Left ventricle myocardium inferior (tissue), 1 donor: ENCODE results near the gene PLCB2. TPM values are rescaled to one million over a fixed set of nuclear protein-coding genes. Genes with fewer than 3 reads are reported as not detected.

Experiments used
- DNase-seq: peaks from one replicate; pipeline ENCODE4 v3.0.0-alpha.2; 2020
- H3K27ac ChIP-seq: fragments of 200-600 bp; replicated peaks from 2 replicates; pipeline ENCODE4 v1.8.0; 2021
- H3K27me3 ChIP-seq: fragments of 200-600 bp; 2 replicates; pipeline ENCODE4 v1.8.0; 2021; ENCODE audit warnings: low read depth
- H3K36me3 ChIP-seq: fragments of 200-600 bp; 2 replicates; pipeline ENCODE4 v1.8.0; 2021
- H3K4me1 ChIP-seq: fragments of 200-600 bp; 2 replicates; pipeline ENCODE4 v1.8.0; 2021
- H3K4me3 ChIP-seq: fragments of 200-600 bp; 2 replicates; pipeline ENCODE4 v1.8.0; 2021; ENCODE audit warnings: mild to moderate bottlenecking, moderate library complexity
- H3K9me3 ChIP-seq: fragments of 200-600 bp; replicated peaks from 2 replicates; pipeline ENCODE4 v1.8.0; 2021
- CTCF ChIP-seq: fragments of 200-600 bp; IDR thresholded peaks from 2 replicates; pipeline ENCODE4 v1.8.0; 2021; ENCODE audit warnings: antibody characterized with exemption, mild to moderate bottlenecking, borderline replicate concordance
- intact Hi-C: fragments of 100-400 bp; cut with micrococcal nuclease; formaldehyde crosslinking; loops from one replicate; pipeline ENCODE4 v1.11.0; 2022
- total RNA-seq: library from RNA; stranded (reverse); fragmentation: NEBNext Ultra II Directional; extraction: Animal tissue kit (Norgen Biotek cat#: 25700); gene quantifications from one replicate; pipeline ENCODE4 v1.2.1, GENCODE V29; 2021
- donor health status: DM: no; HTN: yes; CAD: no; lungs with severe emphysema.

PLCB2 gene
- total RNA-seq, 1 donor from 2014 or later: 8.5 TPM

GRCh38 chr15:40338921-40339620 lies 31.3 kb upstream of the PLCB2 start:
- Histone ChIP-seq H3K27ac (peak overlapping the region; percentile 99), H3K9me3 (no peaks in the 10 kb centered on the region), H3K4me1 (peaks cover 100% of the 10 kb centered on the region), H3K27me3 (no peaks in the 10 kb centered on the region), H3K4me3 (peak overlapping the region; percentile 72), H3K36me3 (peaks cover 22% of the 10 kb centered on the region)
- peak; percentile 47 for DNase-seq
- TF ChIP-seq CTCF: no peak
- intact Hi-C loops: no loop called here

GRCh38 chr15:40338041-40338657 lies 30.4 kb upstream of the PLCB2 start:
- H3K9me3 ChIP-seq: no peaks in the 10 kb centered on the region
- peak overlapping the region; percentile 99 for H3K27ac ChIP-seq
- peak; percentile 79 for DNase-seq
- no peaks in the 10 kb centered on the region for H3K27me3 ChIP-seq
- TF ChIP-seq CTCF: peak; percentile 77
- intact Hi-C loops: no loop called here
- H3K36me3 ChIP-seq: peaks cover 22% of the 10 kb centered on the region
- H3K4me3 ChIP-seq: peak overlapping the region; percentile 72
- H3K4me1 ChIP-seq: peaks cover 100% of the 10 kb centered on the region

- no peak for DNase-seq
- Histone ChIP-seq H3K36me3 (peaks cover 22% of the 10 kb centered on the region), H3K27me3 (no peaks in the 10 kb centered on the region), H3K9me3 (no peaks in the 10 kb centered on the region), H3K27ac (peak overlapping the region; percentile 99), H3K4me3 (peak overlapping the region; percentile 72), H3K4me1 (peaks cover 100% of the 10 kb centered on the region)
- intact Hi-C loops: no loop called here
- no peak for TF ChIP-seq CTCF
Measured at GRCh38 chr15:40337597-40337996, 29.9 kb upstream of the PLCB2 start.

- no peak for TF ChIP-seq CTCF
- H3K36me3 ChIP-seq: peaks cover 22% of the 10 kb centered on the region
- no peaks in the 10 kb centered on the region for H3K9me3 ChIP-seq
- no peaks in the 10 kb centered on the region for H3K27me3 ChIP-seq
- intact Hi-C loops: no loop called here
- peak overlapping the region; percentile 99 for H3K27ac ChIP-seq
- no peak for DNase-seq
- H3K4me3 ChIP-seq: no peak overlapping the region
- peaks cover 100% of the 10 kb centered on the region for H3K4me1 ChIP-seq
Measured at GRCh38 chr15:40336744-40337122, 29.0 kb upstream of the PLCB2 start.

- no peak for DNase-seq
- peak overlapping the region; percentile 99 for H3K27ac ChIP-seq
- peaks cover 22% of the 10 kb centered on the region for H3K36me3 ChIP-seq
- H3K4me3 ChIP-seq: no peak overlapping the region
- H3K9me3 ChIP-seq: no peaks in the 10 kb centered on the region
- TF ChIP-seq CTCF: no peak
- intact Hi-C loops: no loop called here
- H3K4me1 ChIP-seq: peaks cover 100% of the 10 kb centered on the region
- H3K27me3 ChIP-seq: no peaks in the 10 kb centered on the region
Measured at GRCh38 chr15:40335938-40336743, 28.4 kb upstream of the PLCB2 start.
